Adrenal gland (tissue), 12 donors: Measurements from ENCODE around the gene TERB2. TPM values are rescaled to one million over a fixed set of nuclear protein-coding genes. Genes with fewer than 3 reads are reported as not detected.

Experiments
- DNase-seq, 7 donors: peaks; one replicate each; pipeline ENCODE4 v3.0.0-alpha.2; 2019 to 2020
- H3K27ac ChIP-seq, 5 donors: fragments of 200-600 bp; sonication (generic) in 4 of 5; 1 replicate in 3 of 5; 2 replicates in 2 of 5; pipeline versions ENCODE4 v1.5.1 to v1.8.0; 2016 to 2020; ENCODE audit warnings: mild to moderate bottlenecking in 1 of 5
- H3K27me3 ChIP-seq: fragments of 200-600 bp; 2 replicates; pipeline ENCODE4 v1.8.0; 2021
- H3K36me3 ChIP-seq, 2 donors: fragments of 200-600 bp; replicated peaks in 1 of 2; 1 replicate in 1 of 2; 2 replicates in 1 of 2; pipeline versions ENCODE4 v1.5.1 to v1.8.0; 2018 to 2022
- H3K4me1 ChIP-seq, 2 donors: fragments of 200-600 bp; replicated peaks in 1 of 2; 1 replicate in 1 of 2; 2 replicates in 1 of 2; pipeline versions ENCODE4 v1.5.1 to v1.8.0; 2018 to 2021
- H3K4me3 ChIP-seq, 4 donors: fragments of 200-600 bp; sonication (generic) in 3 of 4; one replicate each; pipeline ENCODE4 v1.5.1; 2016 to 2018
- H3K9me3 ChIP-seq, 3 donors: fragments of 200-600 bp; sonication (generic) in 1 of 3; replicated peaks in 1 of 3; 1 replicate in 2 of 3; 2 replicates in 1 of 3; pipeline versions ENCODE4 v1.5.1 to v1.8.0; 2016 to 2021
- CTCF ChIP-seq, 6 experiments: fragments of 450-650 bp in 4 of 6; fragments of 200-600 bp in 2 of 6; sonication (generic) in 1 of 6; IDR thresholded peaks; 1 replicate in 5 of 6; 2 replicates in 1 of 6; pipeline versions ENCODE4 v1.5.1 to v1.8.0; 2016 to 2021; ENCODE audit warnings: antibody characterized with exemption in 6 of 6, mild to moderate bottlenecking in 2 of 6, moderate library complexity in 1 of 6
- POLR2A ChIP-seq, 2 donors: fragments of 450-650 bp; IDR thresholded peaks; one replicate each; pipeline ENCODE4 v1.6.1; 2017; ENCODE audit warnings: antibody characterized with exemption in 2 of 2, mild to moderate bottlenecking in 2 of 2, moderate library complexity in 1 of 2
- WGBS, 4 donors: extraction: QIAGEN DNeasy Blood & Tissue Kit in 2 of 4; methylation state at CpG; one replicate each; pipeline versions ENCODE4 v1.1.5 to v1.1.7; 2013 to 2017; 5-methylcytosine and 5-hydroxymethylcytosine counted together
- intact Hi-C, 2 donors: fragments of 100-400 bp; cut with DNase I; formaldehyde crosslinking; loops; one replicate each; pipeline versions ENCODE4 v1.14.1 to v1.15.0; 2022 to 2023
- polyA plus RNA-seq, 3 donors: library from polyadenylated mRNA; stranded (reverse); fragments of 200-250 nt in 2 of 3; fragments of 350-450 nt in 1 of 3; fragmentation: Illumina TruSeq in 1 of 3; extraction: RNeasy Lipid Tissue Mini Kit (QIAGEN cat#74804) in 1 of 3; gene quantifications; one replicate each; pipeline ENCODE4 v1.2.3, GENCODE V29; 2013 to 2014
- small RNA-seq, 2 donors: library from RNA; depleted of rRNA; stranded (forward); fragments of <200 nt; gene quantifications; one replicate each; pipeline ENCODE3, GENCODE V24; 2016
- total RNA-seq, 9 donors: library from RNA; depleted of rRNA in 4 of 9; stranded (reverse); fragments of >200 nt in 4 of 9; fragments of 120-200 nt in 1 of 9; fragmentation: NEBNext Ultra II Directional in 1 of 9; extraction: Animal tissue kit (Norgen Biotek cat#: 25700) in 1 of 9; gene quantifications; one replicate each; pipeline versions ENCODE4 v1.1.0 to v1.2.4, GENCODE V29; 2013 to 2023
- donor health status: healthy with polysubstance abuse.
- donor health status: Bipolar disorder and iron deficiency.
- donor health status: DM: yes; HTN: yes; CAD: no.
- donor health status: DM: no; HTN: no; CAD: no.
- donor health status: DM: no; HTN: no; CAD: no.
- donor health status: DM: yes; HTN: yes; CAD: no.

The TERB2 gene
- total and polyA plus RNA-seq, 12 donors, result not detected

- 60 to 79% (median 74%) methylated on average over 5 of the region's 5 CpGs for WGBS, 4 donors
- DNase-seq, result no peak
- intact Hi-C loops, result no loop called here
- Histone ChIP-seq H3K9me3 (no peaks in the 10 kb centered on the region), H3K36me3 (no peaks in the 10 kb centered on the region), H3K4me3 (no peak overlapping the region), H3K27ac (no peak overlapping the region), H3K4me1 (peaks cover 13 to 26% of the 10 kb centered on the region in 2 donors), H3K27me3 (no peaks in the 10 kb centered on the region)
- TF ChIP-seq CTCF (IDR thresholded peaks at IDR 0.05), result no peak
- no peak for TF ChIP-seq POLR2A (IDR thresholded peaks at IDR 0.05)
These were observed 70.2 kb downstream of the TERB2 start for GRCh38 chr15:45026651-45027190.

- H3K4me1 ChIP-seq, result peaks cover 12 to 22% of the 10 kb centered on the region in 2 donors
- H3K27ac ChIP-seq, result no peak overlapping the region
- H3K9me3 ChIP-seq, result no peaks in the 10 kb centered on the region
- no peaks in the 10 kb centered on the region for H3K36me3 ChIP-seq
- intact Hi-C loops, result no loop called here
- DNase-seq, result no peak
- H3K4me3 ChIP-seq, result no peak overlapping the region
- WGBS, 4 donors, result 85 to 91% (median 89%) methylated on average over 4 of the region's 4 CpGs
- TF ChIP-seq POLR2A (IDR thresholded peaks at IDR 0.05), result no peak
- no peak for TF ChIP-seq CTCF (IDR thresholded peaks at IDR 0.05)
- no peaks in the 10 kb centered on the region for H3K27me3 ChIP-seq
These were observed 70.7 kb downstream of the TERB2 start for GRCh38 chr15:45027220-45027619.

Small RNA genes lying within 50 kb of the gene (small RNA-seq; reads per million reads assigned to genes)
- gene RNU1-78P (0 reads per million in 2 donors), gene RNU6-1108P (0 reads per million in 2 donors), gene RNU6-1332P (0 reads per million in 2 donors), gene RNU6-966P (0 reads per million in 2 donors)

Other genes with a start within 250 kb of the TERB2 start
- gene PATL2, start 245.4 kb upstream of the TERB2 start, total RNA-seq, result 1 to 10 TPM in 7 of 9 donors, under 1 TPM in 2; 0.42 to 5.6 (median 2.5) TPM
- gene PATL2, start 245.4 kb upstream of the TERB2 start, polyA plus RNA-seq, result 10 to 100 TPM in 2 of 3 donors, 1 to 10 TPM in 1; 1.3 to 18.3 (median 17.5) TPM
- gene B2M, start 245.2 kb upstream of the TERB2 start, total RNA-seq, result 1,000 to 10,000 TPM; 1,393 to 6,421 (median 3,217) TPM
- gene B2M, start 245.2 kb upstream of the TERB2 start, polyA plus RNA-seq, result 1,000 to 10,000 TPM; 1,063 to 5,117 (median 1,725) TPM
- 10 to 100 TPM in 7 of 9 donors, 1 to 10 TPM in 2; 7.2 to 38.8 (median 18.2) TPM for gene TRIM69, start 220.2 kb upstream of the TERB2 start, total RNA-seq
- gene TRIM69, start 220.2 kb upstream of the TERB2 start, polyA plus RNA-seq, result 10 to 100 TPM; 16.9 to 34.7 (median 18.3) TPM
- gene SORD, start 66.5 kb downstream of the TERB2 start, total RNA-seq, result 100 to 1,000 TPM in 1 of 9 donors, 10 to 100 TPM in 8; 30.1 to 164 (median 46.9) TPM
- gene SORD, start 66.5 kb downstream of the TERB2 start, polyA plus RNA-seq, result 100 to 1,000 TPM in 1 of 3 donors, 1 to 10 TPM in 2; 6.8 to 124 (median 8.1) TPM
- gene DUOX2, start 157.5 kb downstream of the TERB2 start, total RNA-seq, result 10 to 100 TPM in 1 of 9 donors, 1 to 10 TPM in 4, under 1 TPM in 4; 0.22 to 18.5 (median 1.8) TPM
- gene DUOX2, start 157.5 kb downstream of the TERB2 start, polyA plus RNA-seq, result 1 to 10 TPM; 1.1 to 1.7 (median 1.3) TPM
- gene DUOXA2, start 157.6 kb downstream of the TERB2 start, total RNA-seq, result 1 to 10 TPM in 3 of 9 donors, under 1 TPM in 2, not detected in 4; 0.17 to 4.1 (median 1.3) TPM
- gene DUOXA2, start 157.6 kb downstream of the TERB2 start, polyA plus RNA-seq, result under 1 TPM; 0.11 to 0.84 (median 0.48) TPM
- 10 to 100 TPM in 2 of 9 donors, 1 to 10 TPM in 6, under 1 TPM in 1; 0.11 to 21.3 (median 5.7) TPM for gene DUOXA1, start 173.2 kb downstream of the TERB2 start, total RNA-seq
- gene DUOXA1, start 173.2 kb downstream of the TERB2 start, polyA plus RNA-seq, result 1 to 10 TPM in 2 of 3 donors, under 1 TPM in 1; 0.81 to 5.1 (median 2.9) TPM
- 10 to 100 TPM in 7 of 9 donors, 1 to 10 TPM in 1, not detected in 1; 8.2 to 98.8 (median 24.2) TPM for gene DUOX1, start 173.3 kb downstream of the TERB2 start, total RNA-seq
- gene DUOX1, start 173.3 kb downstream of the TERB2 start, polyA plus RNA-seq, result 10 to 100 TPM in 2 of 3 donors, 1 to 10 TPM in 1; 2.5 to 23.7 (median 14.2) TPM
- 10 to 100 TPM in 8 of 9 donors, 1 to 10 TPM in 1; 3.2 to 23.4 (median 16.2) TPM for gene SHF, start 231.3 kb downstream of the TERB2 start, total RNA-seq
- gene SHF, start 231.3 kb downstream of the TERB2 start, polyA plus RNA-seq, result 10 to 100 TPM in 2 of 3 donors, 1 to 10 TPM in 1; 5.7 to 30.0 (median 19.2) TPM